Osteoblast (primary cell): ENCODE results near the gene CD74. TPM values are rescaled to one million over a fixed set of nuclear protein-coding genes. Genes with fewer than 3 reads are reported as not detected.

Experiments used
- DNase-seq: peaks from one replicate; pipeline ENCODE4 v3.0.0; 2011; ENCODE audit warnings: low spot score, mixed read lengths; ENCODE audit not compliant: insufficient read length; ENCODE audit errors: missing footprints
- H2AFZ ChIP-seq: 2 replicates; pipeline ENCODE4 v1.6.0; 2011; ENCODE audit warnings: mild to moderate bottlenecking, low read length
- H3K27ac ChIP-seq: 2 replicates; pipeline ENCODE4 v1.5.1; 2011; ENCODE audit warnings: mild to moderate bottlenecking, low read depth, low read length, moderate library complexity
- H3K27me3 ChIP-seq: 2 replicates; pipeline ENCODE4 v1.6.0; 2012; ENCODE audit warnings: mild to moderate bottlenecking, control low read depth, inconsistent platforms, low read length, moderate library complexity; ENCODE audit not compliant: insufficient read depth
- H3K36me3 ChIP-seq: 2 replicates; pipeline ENCODE4 v1.5.1; 2011; ENCODE audit warnings: mild to moderate bottlenecking, low read length, control low read depth, moderate library complexity; ENCODE audit not compliant: insufficient read depth
- H3K4me1 ChIP-seq: 2 replicates; pipeline ENCODE4 v1.5.1; 2011; ENCODE audit warnings: mild to moderate bottlenecking, low read length, control low read depth, moderate library complexity; ENCODE audit not compliant: insufficient read depth
- H3K4me2 ChIP-seq: 2 replicates; pipeline ENCODE4 v1.6.0; 2011; ENCODE audit warnings: mild to moderate bottlenecking, low read length; ENCODE audit not compliant: insufficient read depth
- H3K4me3 ChIP-seq: fragments of 200-600 bp; sonication (generic); 3 replicates; pipeline ENCODE4 v1.5.1; 2012; ENCODE audit warnings: mild to moderate bottlenecking, low read length, inconsistent platforms; ENCODE audit not compliant: insufficient read depth
- H3K79me2 ChIP-seq: 2 replicates; pipeline ENCODE4 v1.6.0; 2012; ENCODE audit warnings: mild to moderate bottlenecking, low read length, control low read depth, inconsistent platforms; ENCODE audit not compliant: insufficient read depth
- H3K9me3 ChIP-seq: 2 replicates; pipeline ENCODE4 v1.5.1; 2011; ENCODE audit warnings: low read depth, low read length, control low read depth
- H4K20me1 ChIP-seq: 2 replicates; pipeline ENCODE4 v1.6.0; 2012; ENCODE audit warnings: mild to moderate bottlenecking, low read length, control low read depth; ENCODE audit not compliant: insufficient read depth
- total RNA-seq: library from RNA; depleted of rRNA; stranded (reverse); fragments of >200 nt; gene quantifications from 2 replicates; pipeline ENCODE4 v1.2.3, GENCODE V29; 2012
- TF ChIP-seq, protein P1 (sequence below): IDR thresholded peaks from 2 replicates; pipeline ENCODE4 v1.5.1; 2011; ENCODE audit warnings: mild to moderate bottlenecking, low read depth, low read length, moderate library complexity; ENCODE audit errors: extremely low read depth

CD74 gene
- total RNA-seq, 1 donor: 21.4 TPM

DNA sequence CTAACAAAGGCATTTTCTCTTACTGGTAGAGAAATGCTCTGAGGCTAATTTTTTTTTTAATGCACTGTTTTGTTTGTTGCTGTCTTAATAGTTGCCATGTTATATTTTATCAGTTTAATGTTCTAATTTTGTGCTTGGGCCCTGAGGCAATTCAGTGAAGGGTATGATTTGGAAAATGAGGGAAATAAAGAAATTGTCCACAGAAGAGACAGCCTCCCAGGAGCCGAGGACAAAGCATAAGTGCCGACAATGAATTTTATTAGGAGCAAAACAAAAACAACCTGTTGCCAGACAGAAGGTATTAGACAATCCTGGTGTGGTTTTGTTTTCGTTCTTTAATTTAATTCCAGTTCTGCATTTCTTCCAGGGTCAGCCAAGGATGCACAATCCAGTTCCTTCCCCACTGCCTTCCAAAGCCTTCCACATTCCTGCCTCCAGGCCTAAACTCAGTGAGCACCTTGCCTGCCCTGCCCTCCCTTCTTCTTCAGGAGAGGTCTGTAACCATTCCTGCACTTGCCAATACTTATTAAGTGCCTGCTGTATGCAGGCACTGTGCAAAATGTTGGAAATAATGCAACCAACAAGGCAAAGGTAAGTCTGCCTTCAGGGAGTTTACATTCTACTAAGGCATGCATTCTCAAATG is 59.6 kb downstream of the CD74 start:
- Histone ChIP-seq H3K27me3 (no peaks in the 10 kb centered on the region), H3K79me2 (peaks cover 7% of the 10 kb centered on the region), H3K36me3 (no peaks in the 10 kb centered on the region), H3K4me1 (peaks cover 13% of the 10 kb centered on the region), H3K9me3 (no peaks in the 10 kb centered on the region), H3K4me3 (no peak overlapping the region), H3K4me2 (no peak overlapping the region), H3K27ac (no peak overlapping the region), H4K20me1 (no peaks in the 10 kb centered on the region), H2AFZ (no peak overlapping the region)
- TF ChIP-seq, protein P1, sequence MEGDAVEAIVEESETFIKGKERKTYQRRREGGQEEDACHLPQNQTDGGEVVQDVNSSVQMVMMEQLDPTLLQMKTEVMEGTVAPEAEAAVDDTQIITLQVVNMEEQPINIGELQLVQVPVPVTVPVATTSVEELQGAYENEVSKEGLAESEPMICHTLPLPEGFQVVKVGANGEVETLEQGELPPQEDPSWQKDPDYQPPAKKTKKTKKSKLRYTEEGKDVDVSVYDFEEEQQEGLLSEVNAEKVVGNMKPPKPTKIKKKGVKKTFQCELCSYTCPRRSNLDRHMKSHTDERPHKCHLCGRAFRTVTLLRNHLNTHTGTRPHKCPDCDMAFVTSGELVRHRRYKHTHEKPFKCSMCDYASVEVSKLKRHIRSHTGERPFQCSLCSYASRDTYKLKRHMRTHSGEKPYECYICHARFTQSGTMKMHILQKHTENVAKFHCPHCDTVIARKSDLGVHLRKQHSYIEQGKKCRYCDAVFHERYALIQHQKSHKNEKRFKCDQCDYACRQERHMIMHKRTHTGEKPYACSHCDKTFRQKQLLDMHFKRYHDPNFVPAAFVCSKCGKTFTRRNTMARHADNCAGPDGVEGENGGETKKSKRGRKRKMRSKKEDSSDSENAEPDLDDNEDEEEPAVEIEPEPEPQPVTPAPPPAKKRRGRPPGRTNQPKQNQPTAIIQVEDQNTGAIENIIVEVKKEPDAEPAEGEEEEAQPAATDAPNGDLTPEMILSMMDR: no peak
- no peak for DNase-seq

DNA sequence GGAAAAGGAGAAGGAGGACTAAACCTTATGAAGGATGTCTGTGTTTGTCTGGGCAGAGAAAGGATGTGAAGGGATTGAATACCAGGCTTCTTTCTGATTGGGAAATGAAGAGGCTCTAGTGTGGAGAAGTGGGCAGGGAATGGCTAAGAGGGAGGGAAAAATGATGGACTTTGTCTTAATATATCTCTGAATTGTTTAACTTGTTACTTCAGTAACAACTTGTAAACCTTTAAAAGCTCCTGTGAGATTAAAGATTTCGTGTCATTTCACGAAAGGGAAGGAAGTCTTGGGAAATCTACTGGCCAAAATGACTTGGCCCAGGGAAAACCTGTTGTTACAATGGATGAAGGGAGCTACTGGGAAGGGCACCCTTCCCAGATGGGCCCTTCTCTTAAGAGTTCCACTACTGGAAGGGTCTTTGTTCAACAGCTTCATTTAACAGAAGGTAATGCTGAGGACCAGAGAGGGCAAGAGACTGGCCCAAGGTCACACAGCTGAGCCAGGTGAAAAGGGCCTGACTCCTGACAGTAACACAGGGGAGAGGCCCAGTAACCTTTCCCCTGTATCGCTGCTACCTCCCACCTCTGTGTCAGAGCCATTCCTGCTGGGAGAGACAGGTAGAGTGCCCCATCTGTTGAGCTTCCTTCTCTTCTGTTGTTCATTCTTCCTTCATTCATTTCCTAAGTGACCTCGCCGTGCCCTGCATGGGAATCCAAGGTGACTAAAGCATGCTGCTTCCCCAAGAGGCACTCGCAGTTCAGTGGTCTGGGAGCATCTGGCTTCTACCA is 60.3 kb downstream of the CD74 start:
- Histone ChIP-seq H3K27ac (no peak overlapping the region), H3K36me3 (no peaks in the 10 kb centered on the region), H3K4me2 (no peak overlapping the region), H3K4me1 (peaks cover 10% of the 10 kb centered on the region), H3K4me3 (no peak overlapping the region), H4K20me1 (no peaks in the 10 kb centered on the region), H2AFZ (no peak overlapping the region), H3K27me3 (no peaks in the 10 kb centered on the region), H3K9me3 (no peaks in the 10 kb centered on the region), H3K79me2 (no peaks in the 10 kb centered on the region)
- TF ChIP-seq, protein P1: no peak
- DNase-seq: no peak

Other genes starting within 250 kb of the CD74 start
- 0.29 and 0.36 TPM in 2 replicates for gene CDX1, start 246.1 kb downstream of the CD74 start, total RNA-seq
- under 0.01 TPM in 1 of 2 replicates, not detected in the other for gene SLC6A7, start 222.8 kb downstream of the CD74 start, total RNA-seq
- 0.36 and 0.88 TPM in 2 replicates for gene CAMK2A, start 123.1 kb downstream of the CD74 start, total RNA-seq
- gene ARSI, start 110.0 kb downstream of the CD74 start, total RNA-seq: 4.7 and 6.5 TPM in 2 replicates
- gene TCOF1, start 55.2 kb downstream of the CD74 start, total RNA-seq: 12.3 and 12.4 TPM in 2 replicates
- 1,720 and 2,211 TPM in 2 replicates for gene RPS14, start 36.8 kb upstream of the CD74 start, total RNA-seq
- 89.9 and 104 TPM in 2 replicates for gene NDST1, start 95.2 kb upstream of the CD74 start, total RNA-seq
- 2.7 and 4.0 TPM in 2 replicates for gene SYNPO, start 227.8 kb upstream of the CD74 start, total RNA-seq
- under 0.01 TPM in 1 of 2 replicates, not detected in the other for gene MYOZ3, start 248.3 kb upstream of the CD74 start, total RNA-seq